NCI-H2227 (cell line): ENCODE results near the gene OGDHL.

ENCODE experiments used
- DNase-seq: peaks from one replicate; lab custom pipeline; 2025; ENCODE audit not compliant: unreplicated experiment; lab: John Stamatoyannopoulos, UW

Gene OGDHL

DNA sequence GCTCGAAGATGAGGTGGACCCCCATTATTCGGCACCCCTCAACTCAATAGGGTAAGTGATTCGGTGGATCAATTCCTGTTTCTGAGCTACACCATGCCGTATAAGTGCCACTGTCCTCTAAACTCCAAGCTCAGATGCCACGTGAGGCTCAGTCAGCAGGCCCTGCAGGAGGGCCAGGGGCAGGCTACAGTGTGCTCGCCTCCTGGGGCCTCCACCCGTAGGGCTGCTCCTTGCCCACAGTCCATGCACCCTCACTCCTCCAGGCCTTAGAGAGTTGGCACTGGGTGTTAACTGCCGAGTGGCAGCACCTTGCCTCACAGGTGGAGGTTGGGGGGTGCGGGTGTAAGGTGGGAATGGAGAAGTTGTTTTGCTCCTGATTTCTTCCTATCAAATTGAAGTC is 70.5 kb downstream of the OGDHL start:
- DNase-seq = no peak

DNA sequence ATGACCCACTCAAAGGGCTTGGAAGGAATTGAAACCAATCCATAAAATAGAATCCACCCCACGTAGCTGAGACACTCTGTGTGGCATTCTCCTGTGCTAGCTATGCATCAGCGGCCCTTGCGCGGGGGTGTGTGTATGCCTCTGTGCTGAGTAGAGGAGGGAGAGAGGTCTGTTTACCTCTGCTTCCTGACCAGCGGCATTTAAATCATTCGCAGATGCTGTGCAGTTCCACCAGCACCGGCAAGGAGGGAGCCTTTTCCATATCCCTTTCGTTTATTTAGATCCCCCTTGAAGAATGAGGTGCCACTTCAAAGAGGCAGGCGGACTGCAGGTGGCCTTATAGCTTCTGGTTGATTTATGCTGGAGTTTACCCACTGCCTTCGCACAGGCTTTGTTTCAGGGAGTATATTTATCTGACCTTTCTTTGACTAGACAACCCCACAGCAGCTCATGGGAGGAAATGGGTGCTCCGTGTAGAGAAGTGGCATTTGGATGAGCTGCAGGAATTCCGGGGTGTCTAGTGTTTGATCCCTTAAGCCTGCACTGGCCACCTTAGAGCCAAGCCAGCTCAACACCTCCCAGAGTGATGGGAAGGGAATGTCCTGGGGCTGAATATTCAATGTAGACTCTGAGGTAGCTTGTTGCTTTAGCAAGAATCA is 71.3 kb downstream of the OGDHL start:
- peak; percentile 10 for DNase-seq

DNA sequence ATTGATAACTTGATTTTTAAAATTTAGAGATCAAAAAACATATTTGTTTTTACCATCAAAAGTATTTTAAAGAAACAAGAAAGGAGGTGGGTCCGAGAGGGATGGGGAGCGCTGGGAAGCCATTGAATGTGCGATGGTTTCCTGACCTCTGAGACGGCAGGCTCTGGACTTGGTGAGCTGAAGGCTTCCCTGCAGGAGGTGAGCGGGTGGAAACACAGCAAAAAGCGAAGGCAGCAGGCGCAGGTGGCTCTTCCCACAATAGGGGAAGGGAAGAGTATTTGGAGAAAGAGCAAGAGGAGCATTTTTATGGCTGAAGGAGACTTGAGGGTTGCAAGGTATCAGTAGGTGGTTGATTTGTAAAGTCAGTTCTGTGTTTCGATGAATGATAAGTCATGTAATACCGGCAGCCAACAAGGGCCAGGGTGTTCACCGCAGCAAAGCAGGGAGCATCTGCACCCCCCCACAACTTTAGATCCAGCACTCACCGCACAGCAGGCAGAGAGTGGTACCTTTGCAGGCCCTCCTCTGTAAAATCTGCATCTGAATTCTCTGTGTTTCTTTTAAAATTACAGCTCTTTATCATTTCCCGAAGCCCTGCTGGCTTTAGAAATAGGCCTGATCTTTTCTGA is 72.1 kb downstream of the OGDHL start:
- no peak for DNase-seq

DNA sequence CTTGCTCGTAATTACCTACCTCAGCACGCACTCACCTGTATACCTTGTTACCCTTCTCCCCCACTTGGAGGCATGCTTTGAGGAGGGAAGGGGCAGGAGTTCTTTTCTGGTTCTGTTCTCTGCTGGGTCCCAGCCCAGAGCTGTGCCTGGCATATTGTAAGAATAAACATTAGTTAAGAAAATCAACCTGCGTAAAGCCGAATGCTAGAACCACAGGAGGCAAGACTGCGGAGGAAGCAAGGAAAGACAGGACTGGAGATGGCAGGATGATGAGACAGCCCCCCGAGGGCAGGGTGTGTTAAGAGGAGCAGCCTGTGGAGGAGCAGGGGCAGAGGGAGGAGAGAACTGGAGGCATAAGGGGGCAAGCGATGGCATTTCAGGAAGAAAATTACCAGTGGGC is 73.2 kb downstream of the OGDHL start:
- no peak for DNase-seq

DNA sequence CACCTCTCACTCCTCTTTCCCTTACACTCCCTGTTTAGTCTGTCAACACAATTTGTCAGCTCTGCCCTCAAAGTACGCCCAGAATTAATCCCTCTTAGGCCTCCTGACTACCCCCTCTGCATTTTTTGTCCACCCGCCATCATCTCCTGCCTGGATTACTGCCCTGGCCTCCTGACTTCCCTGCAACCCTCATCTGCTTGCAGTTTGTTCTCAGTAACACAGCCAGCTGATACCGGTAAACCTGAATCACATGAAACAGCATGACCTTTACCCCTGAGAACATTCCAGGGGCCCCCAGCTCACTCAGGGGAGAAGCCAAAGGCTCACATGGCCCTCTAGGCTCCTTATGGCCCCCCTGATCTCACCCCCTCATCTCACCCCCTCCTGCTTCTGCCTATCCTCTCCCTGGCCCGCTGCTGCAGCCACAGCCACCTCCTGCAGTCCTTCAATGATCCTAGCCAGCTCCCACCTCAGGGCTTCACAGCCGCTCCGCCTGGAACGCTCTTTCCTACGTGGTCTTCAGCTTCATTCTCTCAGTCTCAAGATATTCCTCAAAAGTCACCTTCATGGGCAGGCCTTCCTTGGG is 73.8 kb downstream of the OGDHL start:
- no peak for DNase-seq

- DNase-seq = no peak
These were observed 75.5 kb downstream of the OGDHL start for GRCh38 chr10:49686651-49687050.
